ENCODE data around the gene EML4. TPM values are rescaled to one million over a fixed set of nuclear protein-coding genes. Genes with fewer than 3 reads are reported as not detected.
"Not testable (repeated sequence)": the region's sequence is repeated elsewhere in the genome, so short reads cannot be mapped to it uniquely, and the experiment has no call there.

The EML4 gene
- polyA plus RNA-seq, 4 donors = 87.4 to 123 (median 116) TPM

GRCh38 chr2:42342061-42342794, 173.1 kb downstream of the EML4 start:
- no peak for DNase-seq (ENCODE audit: low read depth in 4 of 4, low spot score in 3 of 4)

DNA sequence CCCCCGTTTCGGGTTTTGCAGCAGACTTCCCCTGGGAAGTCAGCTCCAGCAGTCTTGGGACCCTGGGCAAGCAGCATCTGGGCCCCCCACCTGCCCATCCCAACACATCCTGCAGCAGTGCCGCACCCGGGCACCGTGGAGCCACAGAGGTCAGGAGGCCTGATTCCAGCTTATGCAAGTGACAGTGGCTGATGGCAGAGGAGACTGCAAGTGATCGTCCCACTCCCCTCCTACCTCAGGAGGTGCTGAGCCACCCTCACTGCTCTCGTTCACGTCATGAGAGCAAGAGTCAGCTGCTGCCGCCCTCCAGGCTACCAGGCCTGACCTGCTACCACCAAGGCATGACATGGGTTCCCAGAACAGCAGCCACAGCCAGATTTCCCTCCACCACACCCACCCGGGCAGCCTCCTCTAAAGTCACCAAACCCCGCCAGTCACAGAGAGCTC, 173.7 kb downstream of the EML4 start:
- no peak for DNase-seq (ENCODE audit: low read depth in 4 of 4, low spot score in 3 of 4)

- DNase-seq (ENCODE audit: low read depth in 4 of 4, low spot score in 3 of 4) = no peak
Observed at GRCh38 chr2:42345986-42346385, 176.8 kb downstream of the EML4 start.

- DNase-seq (ENCODE audit: low read depth in 4 of 4, low spot score in 3 of 4) = not testable (repeated sequence)
Observed at GRCh38 chr2:42346856-42347255, 177.7 kb downstream of the EML4 start.

GRCh38 chr2:42347518-42347917, 178.4 kb downstream of the EML4 start:
- not testable (repeated sequence) for DNase-seq (ENCODE audit: low read depth in 4 of 4, low spot score in 3 of 4)

- DNase-seq (ENCODE audit: low read depth in 4 of 4, low spot score in 3 of 4) = no peak
Observed at GRCh38 chr2:42348113-42348805, 179.1 kb downstream of the EML4 start.

- DNase-seq (ENCODE audit: low read depth in 4 of 4, low spot score in 3 of 4) = no peak
Observed at GRCh38 chr2:42350434-42351063, 181.4 kb downstream of the EML4 start.

DNA sequence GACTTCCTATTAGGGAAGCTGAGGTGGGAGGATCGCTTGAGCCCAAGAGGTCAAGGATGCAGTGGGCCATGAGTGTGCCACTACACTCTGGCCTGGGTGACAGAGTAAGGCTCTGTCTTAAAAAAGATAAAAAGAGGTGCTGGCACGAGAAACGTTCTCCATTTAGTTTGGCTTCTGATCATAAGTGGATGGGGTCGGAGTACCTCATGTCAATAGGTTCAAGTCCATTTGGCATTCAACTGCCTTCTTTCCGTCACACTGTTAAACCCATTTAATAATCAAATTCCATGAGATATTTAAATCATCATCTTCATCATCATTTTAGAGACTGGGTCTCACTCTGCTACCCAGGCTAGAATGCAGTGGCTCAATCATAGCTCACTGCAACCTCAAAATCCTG, 182.7 kb downstream of the EML4 start:
- DNase-seq (ENCODE audit: low read depth in 4 of 4, low spot score in 3 of 4) = no peak

DNA sequence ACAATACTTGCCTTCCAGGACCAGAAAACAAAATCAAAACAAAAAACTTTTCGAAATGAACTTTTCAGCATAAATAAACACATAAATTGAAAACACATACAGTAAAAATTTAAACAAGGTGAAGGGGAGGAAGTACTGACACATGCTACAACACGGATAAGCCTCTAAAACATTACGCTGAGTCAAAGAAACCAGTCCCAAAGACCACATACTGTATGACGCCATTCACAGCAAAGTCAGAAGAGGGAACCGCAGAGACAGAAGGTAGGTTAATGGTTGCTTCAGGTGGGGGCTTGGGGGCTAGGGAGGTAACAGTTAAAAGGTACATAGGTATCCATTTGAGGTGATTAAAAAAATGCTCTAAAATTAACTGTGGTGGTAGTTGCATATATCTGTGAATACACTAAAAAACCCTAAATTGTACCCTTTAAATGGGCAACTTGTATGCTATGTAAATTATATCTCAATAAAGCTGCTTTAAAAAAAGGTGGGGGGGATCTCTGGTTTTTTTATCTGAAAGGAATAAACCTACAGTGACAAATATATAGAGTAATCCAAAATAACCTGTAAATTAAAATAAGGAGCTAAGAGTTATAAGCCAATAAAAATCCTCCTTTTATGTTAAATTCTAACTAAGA, 184.8 kb downstream of the EML4 start:
- DNase-seq (ENCODE audit: low read depth in 4 of 4, low spot score in 3 of 4) = no peak

DNA sequence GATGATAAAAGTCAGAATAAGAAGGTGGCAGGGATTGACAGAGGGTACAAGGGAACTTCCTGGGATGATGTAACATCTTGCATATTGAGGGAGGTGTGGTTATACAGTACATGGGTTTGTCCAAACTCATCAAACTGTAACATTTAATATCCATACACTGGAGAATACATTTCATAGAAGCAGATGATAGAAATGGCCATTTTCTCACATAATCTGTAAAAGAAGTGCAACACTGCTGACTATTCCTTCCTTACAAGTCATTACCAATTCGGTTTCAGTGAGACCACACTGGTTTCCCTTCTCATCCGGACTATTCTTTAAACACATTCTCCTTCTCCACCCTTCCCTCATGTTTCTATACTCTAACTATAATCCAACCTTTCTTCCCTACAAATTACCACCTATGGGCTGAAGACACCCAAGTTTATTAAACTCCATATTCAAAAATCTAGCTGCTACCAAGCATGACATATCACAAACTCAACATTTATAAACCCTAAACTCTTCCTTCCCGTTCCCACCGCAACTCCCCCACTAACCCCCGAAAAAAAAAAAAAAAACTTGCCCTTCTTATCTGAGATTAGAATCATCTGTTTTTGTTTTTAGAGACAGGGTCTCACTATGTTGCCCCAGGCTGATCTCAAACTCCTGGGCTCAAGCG, 190.3 kb downstream of the EML4 start:
- no peak for DNase-seq (ENCODE audit: low read depth in 4 of 4, low spot score in 3 of 4)

DNA sequence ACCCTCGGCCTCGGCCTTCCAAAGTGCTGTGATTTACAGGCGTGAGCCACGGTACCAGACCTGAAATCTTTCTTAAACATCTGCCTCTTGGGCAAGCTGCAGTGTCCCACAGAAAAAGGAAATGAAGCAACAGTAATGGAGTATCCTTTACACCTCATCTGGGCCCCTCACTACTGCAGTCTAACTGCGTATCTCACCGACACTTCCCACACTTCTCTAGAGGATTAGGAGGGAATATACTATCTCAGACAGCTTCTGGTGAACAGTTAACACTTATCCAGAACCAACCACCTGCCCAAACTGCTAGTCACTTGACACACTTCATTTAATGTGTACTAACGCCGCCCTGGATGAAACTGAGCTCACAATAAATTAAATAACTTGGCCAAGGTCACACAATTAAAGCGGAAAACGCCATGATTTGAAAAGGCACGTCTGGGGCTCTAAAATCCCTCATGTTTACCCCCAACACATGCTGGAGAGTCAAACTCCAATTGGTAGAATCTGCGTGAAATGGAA, 190.9 kb downstream of the EML4 start:
- no peak for DNase-seq (ENCODE audit: low read depth in 4 of 4, low spot score in 3 of 4)

GRCh38 chr2:42360493-42360889, 191.3 kb downstream of the EML4 start:
- no peak for DNase-seq (ENCODE audit: low read depth in 4 of 4, low spot score in 3 of 4)

GRCh38 chr2:42360890-42361727, 192.0 kb downstream of the EML4 start, which contains the start of gene COX7A2L:
Gene COX7A2L (minus strand): TSS chr2:42361217. CDS start chr2:42361161, 56 bp downstream.
- DNase-seq (ENCODE audit: low read depth in 4 of 4, low spot score in 3 of 4) = peak; percentile 95 to 97 (median 96)

DNA sequence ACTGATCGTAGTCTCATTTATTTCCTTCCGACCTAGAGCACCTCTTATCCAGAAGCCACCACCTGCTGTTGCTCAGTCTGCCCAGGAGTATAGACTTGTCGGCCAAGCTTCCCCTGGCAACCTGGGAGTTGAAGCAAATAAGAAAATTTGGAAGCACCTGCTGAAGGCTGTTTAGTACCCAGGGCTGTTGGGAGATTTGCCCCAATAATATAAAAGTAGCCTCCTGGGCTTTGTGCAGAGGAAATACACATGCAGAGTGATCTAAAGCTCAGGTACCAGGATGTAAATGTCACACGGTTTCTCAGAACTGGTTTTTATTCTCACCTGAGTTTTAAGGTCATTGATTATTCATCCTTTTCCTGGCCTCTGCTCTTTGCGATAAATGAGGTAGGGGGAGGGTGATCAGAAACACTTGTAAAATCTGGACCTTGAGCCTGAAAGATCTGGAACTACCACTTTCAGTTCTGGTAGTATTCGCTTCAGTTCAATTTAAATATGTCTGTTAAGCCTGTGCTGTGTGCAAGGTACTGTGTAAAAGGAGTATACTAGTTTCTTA, 192.7 kb downstream of the EML4 start:
- no peak for DNase-seq (ENCODE audit: low read depth in 4 of 4, low spot score in 3 of 4)

DNA sequence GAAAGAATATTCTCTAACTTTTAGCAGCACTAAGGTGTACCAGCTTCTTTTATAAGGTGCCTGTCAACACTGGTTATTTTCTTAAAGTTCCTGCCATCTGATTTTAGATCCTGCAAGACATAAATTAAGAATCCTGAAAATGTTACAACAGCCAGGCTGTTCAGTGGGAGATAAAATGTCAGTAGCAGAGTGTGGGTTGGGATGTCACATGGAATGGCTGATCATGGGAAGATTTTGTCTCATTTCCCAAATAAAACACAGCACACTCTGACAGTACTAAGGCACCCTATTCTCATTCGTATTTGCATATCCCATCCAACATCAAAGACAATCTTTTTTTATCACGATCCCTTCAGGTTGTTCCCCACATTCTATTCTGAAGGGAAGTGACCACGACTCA, 194.3 kb downstream of the EML4 start:
- no peak for DNase-seq (ENCODE audit: low read depth in 4 of 4, low spot score in 3 of 4)

DNA sequence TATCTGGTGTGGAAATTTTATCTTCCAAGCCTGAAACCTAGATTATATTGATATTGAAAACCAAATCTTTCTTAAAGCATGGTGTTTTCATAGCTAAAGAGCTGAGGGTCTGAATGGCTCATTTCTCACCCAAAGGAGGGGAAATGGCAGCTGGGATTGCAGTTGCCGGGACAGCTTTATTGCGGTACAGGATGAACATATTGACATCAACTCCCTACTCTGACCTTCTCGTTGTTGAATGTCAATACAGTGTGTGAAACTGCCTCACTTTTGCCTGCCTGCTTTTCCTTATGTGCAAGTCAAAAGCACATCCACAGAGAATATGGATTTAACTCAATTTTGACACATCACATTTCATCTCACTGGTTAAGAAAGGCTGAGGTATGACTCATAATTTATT, 195.5 kb downstream of the EML4 start:
- no peak for DNase-seq (ENCODE audit: low read depth in 4 of 4, low spot score in 3 of 4)

GRCh38 chr2:42366411-42366810, 197.3 kb downstream of the EML4 start:
- no peak for DNase-seq (ENCODE audit: low read depth in 4 of 4, low spot score in 3 of 4)

DNA sequence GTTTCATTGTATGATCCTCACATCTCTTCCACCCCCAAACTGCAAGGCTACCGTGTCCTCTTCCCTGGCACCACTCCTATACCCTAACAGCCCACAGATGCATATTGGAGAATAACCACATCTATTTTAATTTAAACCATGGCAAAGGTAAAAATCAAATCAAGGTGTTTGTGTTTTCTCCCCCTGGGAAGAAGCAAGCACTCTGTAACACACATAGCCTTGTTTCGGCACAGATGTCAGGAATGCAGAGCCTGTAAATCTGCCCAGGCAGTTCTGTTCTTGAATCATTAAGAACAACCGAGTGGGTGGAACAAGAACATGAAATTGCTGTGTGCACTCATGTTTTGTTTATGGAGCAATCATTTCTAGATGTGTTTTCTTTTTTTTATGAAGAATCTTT, 198.7 kb downstream of the EML4 start:
- no peak for DNase-seq (ENCODE audit: low read depth in 4 of 4, low spot score in 3 of 4)
